ENCODE results near the gene TF. TPM values are rescaled to one million over a fixed set of nuclear protein-coding genes. Genes with fewer than 3 reads are reported as not detected.

Gene TF
- total RNA-seq, 4 donors from 2014 or later: 0.15 to 4.2 (median 1.2) TPM

DNA sequence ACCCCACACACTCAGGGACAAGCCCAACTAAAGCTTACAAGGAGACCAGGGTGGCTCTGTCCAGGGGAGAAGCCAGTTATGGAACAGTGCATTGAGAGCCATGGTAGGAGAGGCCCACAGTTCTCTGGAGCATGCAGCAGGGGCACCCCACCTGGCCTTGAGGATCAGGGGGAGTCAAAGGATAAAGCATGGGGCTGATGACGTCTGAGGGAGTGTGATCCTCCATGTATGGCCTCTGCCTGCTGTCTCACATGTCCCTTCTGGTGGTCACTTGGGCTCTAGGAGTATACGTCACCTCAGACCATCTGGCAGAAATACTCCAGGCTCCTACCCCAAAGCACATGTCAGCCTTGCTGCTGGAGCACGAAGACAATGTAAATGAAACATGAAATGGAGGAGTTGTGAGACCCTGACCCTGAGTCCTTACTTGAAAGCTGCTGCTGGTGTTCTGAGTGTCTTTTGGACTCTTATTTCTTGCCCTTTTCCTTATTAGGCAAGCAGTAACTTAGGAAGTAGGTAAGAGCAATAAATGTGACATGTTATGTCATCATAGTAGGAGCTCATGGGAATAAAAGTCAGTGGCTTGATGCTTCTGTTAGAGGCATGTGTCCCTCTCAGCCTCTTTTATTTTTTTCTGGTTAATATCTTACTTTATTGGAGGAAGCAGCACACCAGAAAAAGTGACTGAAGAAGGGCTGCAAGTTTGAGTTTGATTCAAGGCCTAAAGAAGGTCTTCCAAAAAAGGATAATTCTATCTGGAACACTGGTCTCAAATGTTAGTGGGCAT lies 74.9 kb downstream of the TF start:
- intact Hi-C loops (cut with DNase I): loop anchor here (5.0 kb wide), 1 partner anchor 106 kb away; no protein-coding TSS in a partner anchor
- Histone ChIP-seq H3K4me1 (no peaks in the 10 kb centered on the region), H3K4me3 (replicated peaks in 1 of 3) (no peak overlapping the region), H3K9me3 (no peaks in the 10 kb centered on the region), H3K36me3 (peaks cover 16 to 32% of the 10 kb centered on the region in 2 donors), H3K27ac (no peak overlapping the region), H3K27me3 (no peaks in the 10 kb centered on the region)
- TF ChIP-seq, protein P1, sequence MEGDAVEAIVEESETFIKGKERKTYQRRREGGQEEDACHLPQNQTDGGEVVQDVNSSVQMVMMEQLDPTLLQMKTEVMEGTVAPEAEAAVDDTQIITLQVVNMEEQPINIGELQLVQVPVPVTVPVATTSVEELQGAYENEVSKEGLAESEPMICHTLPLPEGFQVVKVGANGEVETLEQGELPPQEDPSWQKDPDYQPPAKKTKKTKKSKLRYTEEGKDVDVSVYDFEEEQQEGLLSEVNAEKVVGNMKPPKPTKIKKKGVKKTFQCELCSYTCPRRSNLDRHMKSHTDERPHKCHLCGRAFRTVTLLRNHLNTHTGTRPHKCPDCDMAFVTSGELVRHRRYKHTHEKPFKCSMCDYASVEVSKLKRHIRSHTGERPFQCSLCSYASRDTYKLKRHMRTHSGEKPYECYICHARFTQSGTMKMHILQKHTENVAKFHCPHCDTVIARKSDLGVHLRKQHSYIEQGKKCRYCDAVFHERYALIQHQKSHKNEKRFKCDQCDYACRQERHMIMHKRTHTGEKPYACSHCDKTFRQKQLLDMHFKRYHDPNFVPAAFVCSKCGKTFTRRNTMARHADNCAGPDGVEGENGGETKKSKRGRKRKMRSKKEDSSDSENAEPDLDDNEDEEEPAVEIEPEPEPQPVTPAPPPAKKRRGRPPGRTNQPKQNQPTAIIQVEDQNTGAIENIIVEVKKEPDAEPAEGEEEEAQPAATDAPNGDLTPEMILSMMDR (IDR thresholded peaks at IDR 0.05): no peak
- no peak for TF ChIP-seq POLR2A (IDR thresholded peaks at IDR 0.05)
- DNase-seq: no peak
- 95 to 96% methylated on average over 3 of the region's 3 CpGs for WGBS, 2 donors

DNA sequence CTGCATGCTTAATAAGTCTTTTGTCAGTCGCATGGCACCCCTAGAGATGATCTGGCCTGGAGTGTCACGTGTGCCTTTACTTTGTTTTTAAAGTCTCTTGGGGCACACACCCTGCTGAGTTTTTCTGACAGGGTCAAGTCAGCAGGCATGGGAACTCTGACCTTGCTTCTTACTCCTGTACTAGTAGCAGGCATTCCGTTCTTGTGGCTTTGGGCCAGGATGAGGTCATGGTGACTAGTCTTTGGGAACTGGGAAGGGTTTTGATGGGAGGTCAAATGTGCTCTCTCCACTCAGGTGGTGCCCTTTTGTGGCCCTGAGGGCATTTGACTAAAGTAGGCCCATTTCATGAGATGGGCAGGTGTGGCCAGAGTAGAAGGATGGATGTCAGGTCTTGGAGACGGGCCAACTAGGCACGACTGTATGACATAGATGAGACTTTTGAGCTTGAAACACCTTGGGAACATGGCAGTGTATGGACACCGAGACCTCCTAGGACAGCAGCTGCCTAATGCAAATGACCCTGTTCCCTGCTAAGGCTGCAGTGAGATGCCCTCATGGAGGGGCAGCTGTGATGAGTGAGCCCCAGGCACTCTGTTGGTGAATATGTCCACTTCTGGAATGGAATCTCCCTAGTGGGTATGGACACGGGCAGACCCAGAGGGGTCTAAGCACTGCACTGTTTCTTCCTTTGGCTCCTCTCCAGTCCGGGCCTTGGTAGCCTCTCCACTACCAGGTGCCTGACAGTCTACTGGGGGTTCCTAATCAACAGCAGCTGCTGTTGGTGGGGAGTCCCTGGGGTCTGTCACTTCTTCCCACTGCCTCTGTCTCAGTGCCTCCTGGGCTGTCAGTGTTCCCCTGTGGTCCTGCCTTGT lies 75.8 kb downstream of the TF start:
- H3K4me1 ChIP-seq: no peaks in the 10 kb centered on the region
- 75 to 93% methylated on average over 7 to 8 of the region's 8 CpGs for WGBS, 2 donors
- peak; percentile 27 to 84 for DNase-seq
- H3K27me3 ChIP-seq: no peaks in the 10 kb centered on the region
- H3K9me3 ChIP-seq: no peaks in the 10 kb centered on the region
- no peak overlapping the region for H3K27ac ChIP-seq
- TF ChIP-seq POLR2A (IDR thresholded peaks at IDR 0.05): no peak
- TF ChIP-seq, protein P1 (IDR thresholded peaks at IDR 0.05): peak in 2 of 6 experiments; percentile 30 to 42
- no peak overlapping the region for H3K4me3 ChIP-seq (replicated peaks in 1 of 3)
- H3K36me3 ChIP-seq: peaks cover 16 to 25% of the 10 kb centered on the region in 2 donors
- intact Hi-C loops (cut with DNase I): loop anchor here (5.0 kb wide), 1 partner anchor 105 kb away; no protein-coding TSS in a partner anchor

GRCh38 chr3:133824961-133825485 lies 78.8 kb downstream of the TF start:
- no peaks in the 10 kb centered on the region for H3K27me3 ChIP-seq
- intact Hi-C loops (cut with DNase I): loop anchor here (5.0 kb wide), 1 partner anchor 102 kb away; no protein-coding TSS in a partner anchor
- DNase-seq: no peak
- no peaks in the 10 kb centered on the region for H3K4me1 ChIP-seq
- TF ChIP-seq POLR2A (IDR thresholded peaks at IDR 0.05): no peak
- TF ChIP-seq, protein P1 (IDR thresholded peaks at IDR 0.05): no peak
- no peaks in the 10 kb centered on the region for H3K9me3 ChIP-seq
- no peak overlapping the region for H3K27ac ChIP-seq
- peaks cover 9 to 14% of the 10 kb centered on the region in 2 donors for H3K36me3 ChIP-seq
- H3K4me3 ChIP-seq (replicated peaks in 1 of 3): no peak overlapping the region
- WGBS, 2 donors: 76 to 95% methylated on average over 8 of the region's 8 CpGs

- Histone ChIP-seq H3K9me3 (no peaks in the 10 kb centered on the region), H3K4me1 (no peaks in the 10 kb centered on the region), H3K36me3 (peaks cover under 1 to 2% of the 10 kb centered on the region in 2 donors), H3K27ac (no peak overlapping the region), H3K27me3 (no peaks in the 10 kb centered on the region), H3K4me3 (replicated peaks in 1 of 3) (no peak overlapping the region)
- DNase-seq: no peak
- intact Hi-C loops (cut with DNase I): no loop called here
- no peak for TF ChIP-seq POLR2A (IDR thresholded peaks at IDR 0.05)
- TF ChIP-seq, protein P1 (IDR thresholded peaks at IDR 0.05): no peak
- WGBS, 2 donors: 85 to 87% methylated on average over 12 of the region's 12 CpGs
Observed at GRCh38 chr3:133825969-133826727, 80.0 kb downstream of the TF start.
